Hippocampal formation (tissue), 2 donors: ENCODE measurements around the gene IFIT1B.
"Not testable (repeated sequence)": the region's sequence is repeated elsewhere in the genome, so short reads cannot be mapped to it uniquely, and the experiment has no call there.

Source experiments
- DNase-seq, 2 donors: peaks; one replicate each; lab custom pipeline; 2025; lab: John Stamatoyannopoulos, UW

IFIT1B gene

GRCh38 chr10:89348975-89349374 is 28.9 kb upstream of the IFIT1B start:
- DNase-seq: no peak

DNA sequence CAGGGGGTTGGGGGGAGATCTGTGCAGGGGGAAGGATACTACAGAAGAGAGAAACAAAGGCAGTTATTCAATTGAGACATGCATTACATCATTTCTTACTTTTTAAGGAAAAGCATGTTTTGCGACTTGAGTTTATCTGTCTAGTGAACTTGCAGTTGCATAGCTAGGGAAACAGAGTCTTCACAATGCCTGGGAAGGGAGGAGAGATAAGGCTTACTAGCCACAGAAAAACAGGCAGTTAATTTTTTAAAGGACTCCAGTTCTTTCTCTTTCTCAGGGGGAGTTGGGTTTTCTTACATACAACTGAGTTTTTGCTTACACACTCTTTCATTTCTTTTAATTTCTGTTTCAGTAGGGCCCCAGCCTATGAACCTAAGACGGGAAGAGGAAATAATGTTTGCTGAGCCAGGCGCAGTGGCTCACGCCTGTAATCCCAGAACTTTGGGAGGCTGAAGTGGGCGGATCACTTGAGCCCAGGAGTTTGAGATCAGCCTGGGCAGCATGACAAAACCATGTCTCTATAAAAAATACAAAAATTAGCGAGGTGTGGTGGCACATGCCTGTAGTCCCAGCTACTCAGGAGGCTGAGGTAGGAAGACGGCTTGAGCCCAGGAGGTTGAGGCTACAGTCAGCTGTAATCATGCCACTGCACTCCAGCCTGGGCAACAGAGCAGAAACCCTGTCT is 27.1 kb upstream of the IFIT1B start:
- DNase-seq: not testable (repeated sequence)

DNA sequence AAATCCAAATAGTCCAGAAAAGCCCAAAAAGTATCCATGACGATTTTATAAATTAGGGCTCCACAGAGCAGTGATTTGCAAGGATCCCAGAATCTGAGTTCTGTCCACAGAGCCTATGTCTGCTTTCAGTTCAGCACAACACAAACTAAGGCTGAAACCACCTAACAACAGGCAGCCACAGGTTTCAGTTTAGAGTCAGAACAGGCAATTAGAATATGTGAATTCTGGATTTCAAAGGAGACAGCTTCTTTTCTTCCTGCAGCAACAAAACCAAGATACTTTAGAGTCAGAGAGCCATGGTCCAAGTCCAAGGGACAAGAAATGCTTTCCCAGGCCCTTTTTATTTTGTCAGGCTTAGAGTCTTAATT is 26.5 kb upstream of the IFIT1B start:
- DNase-seq: no peak

GRCh38 chr10:89351780-89352597 is 25.9 kb upstream of the IFIT1B start:
- DNase-seq: no peak

- no peak for DNase-seq
These were observed 25.1 kb upstream of the IFIT1B start for GRCh38 chr10:89352802-89353201.

DNA sequence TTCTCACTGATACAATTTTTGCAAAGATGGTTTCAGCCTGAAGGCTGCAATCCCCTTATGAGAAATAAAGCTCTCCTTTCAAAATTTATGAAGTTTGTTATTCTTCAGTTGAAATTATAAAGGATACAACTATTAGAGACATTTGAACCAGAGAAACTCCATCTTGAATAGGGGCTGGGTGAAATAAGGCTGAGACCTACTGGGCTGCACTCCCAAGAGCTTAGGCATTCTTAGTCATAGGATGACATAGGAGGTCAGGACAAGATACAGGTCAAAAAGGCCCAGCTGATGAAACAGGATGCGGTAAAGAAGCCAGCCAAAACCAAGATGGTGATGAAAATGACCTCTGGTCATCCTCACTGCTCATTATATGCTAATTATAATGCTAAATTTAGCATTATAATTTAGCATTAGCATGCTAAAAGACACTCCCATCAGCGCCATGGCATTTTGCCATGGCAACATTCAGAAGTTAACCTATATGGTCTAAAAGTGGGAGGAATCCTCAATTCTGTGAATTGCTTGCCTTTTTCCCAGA is 22.4 kb upstream of the IFIT1B start:
- DNase-seq: no peak

- no peak for DNase-seq
These were observed 20.8 kb upstream of the IFIT1B start for GRCh38 chr10:89357096-89357495.

GRCh38 chr10:89357975-89358374 is 19.9 kb upstream of the IFIT1B start:
- no peak for DNase-seq

DNA sequence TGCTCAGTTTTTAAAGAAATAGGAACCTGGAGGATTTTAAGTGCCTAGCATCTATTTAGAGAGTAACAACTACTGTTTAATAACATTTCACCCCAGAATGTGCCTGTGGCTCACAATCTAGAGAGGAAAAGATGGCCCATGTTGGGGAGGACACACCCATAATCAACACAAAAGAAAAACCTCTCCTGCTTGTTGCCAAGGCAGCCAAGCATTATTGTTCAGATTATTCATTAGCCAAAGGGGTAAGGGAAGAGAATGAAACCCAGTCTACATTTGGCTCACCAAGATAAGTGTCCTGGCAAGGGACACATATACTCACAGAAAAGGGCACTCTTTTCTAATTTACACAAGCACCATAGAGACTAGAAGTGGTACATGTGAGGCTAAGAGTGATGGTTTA is 17.7 kb upstream of the IFIT1B start:
- no peak for DNase-seq

- no peak for DNase-seq
These were observed 14.9 kb upstream of the IFIT1B start for GRCh38 chr10:89362929-89363328.

DNA sequence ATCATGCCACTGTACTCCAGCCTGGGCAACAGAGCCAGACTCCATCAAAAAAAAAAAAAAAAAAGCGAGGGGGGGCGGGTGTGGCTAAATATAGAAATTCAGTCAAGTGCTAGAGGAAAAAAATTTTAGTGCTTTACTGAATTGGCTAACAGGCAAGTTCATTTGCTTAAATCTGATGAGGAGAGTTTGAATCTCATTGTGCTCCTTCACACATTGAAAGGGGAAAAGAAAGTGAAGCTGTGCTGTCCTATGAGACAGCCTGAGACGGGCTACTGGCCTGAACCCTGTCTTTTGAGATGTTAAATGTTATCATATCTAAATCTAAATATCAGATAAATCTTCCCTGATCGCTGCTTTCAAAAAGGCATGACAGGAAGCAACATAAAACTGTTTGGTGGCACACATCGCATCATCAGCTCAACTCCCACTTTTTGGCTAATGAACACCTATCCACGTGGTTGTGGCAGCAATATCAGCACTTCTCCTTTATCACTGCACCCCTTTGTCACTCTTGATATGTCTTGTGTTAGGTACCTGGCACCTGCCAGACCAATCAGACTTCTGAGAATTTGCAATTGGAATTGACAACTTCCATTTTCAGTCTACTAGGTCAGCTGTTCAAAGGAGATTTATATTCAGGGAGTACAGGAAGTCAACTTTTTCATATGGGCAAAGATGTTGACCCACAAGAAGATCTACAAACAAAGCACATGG is 14.0 kb upstream of the IFIT1B start:
- DNase-seq: no peak

DNA sequence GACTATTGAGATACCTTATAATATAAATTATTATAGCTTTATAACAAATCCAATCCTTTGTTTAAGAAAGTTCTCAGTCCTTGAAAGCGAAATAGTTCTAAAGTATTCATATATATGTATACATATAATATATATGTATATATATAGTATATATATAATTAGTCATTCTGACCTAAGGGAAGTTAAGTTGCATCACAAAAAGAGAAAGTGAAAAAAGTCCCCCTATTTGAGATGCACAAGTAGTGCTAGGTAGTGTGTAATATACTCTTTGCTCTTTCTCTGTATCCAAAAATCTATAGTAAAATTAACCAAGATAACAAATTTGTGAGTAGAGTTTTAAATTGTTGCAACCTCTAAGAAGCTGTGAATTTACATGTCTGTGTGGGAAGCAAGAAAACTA is 13.3 kb upstream of the IFIT1B start:
- DNase-seq: no peak

GRCh38 chr10:89367529-89367928 is 10.3 kb upstream of the IFIT1B start:
- DNase-seq: peak in 1 of 2 donors; percentile 56

DNA sequence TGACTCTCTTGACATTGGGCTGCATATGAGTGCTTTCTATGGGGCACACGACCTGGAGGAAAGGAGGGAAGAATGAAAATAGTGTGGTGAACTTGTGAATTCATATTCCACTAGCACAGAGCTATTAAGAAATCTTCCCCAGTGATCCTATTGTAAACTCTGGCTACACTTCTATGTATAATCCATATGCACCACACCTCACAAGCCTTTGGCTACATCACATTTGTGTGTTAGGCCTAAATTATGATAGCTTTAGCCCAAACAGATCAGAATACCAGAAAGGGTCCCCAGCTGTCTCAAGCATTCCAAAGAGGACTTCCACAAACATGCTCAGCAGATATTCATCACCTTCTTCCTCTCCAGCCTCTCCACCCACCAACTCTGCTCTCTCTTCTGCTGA is 9.7 kb upstream of the IFIT1B start:
- DNase-seq: no peak

DNA sequence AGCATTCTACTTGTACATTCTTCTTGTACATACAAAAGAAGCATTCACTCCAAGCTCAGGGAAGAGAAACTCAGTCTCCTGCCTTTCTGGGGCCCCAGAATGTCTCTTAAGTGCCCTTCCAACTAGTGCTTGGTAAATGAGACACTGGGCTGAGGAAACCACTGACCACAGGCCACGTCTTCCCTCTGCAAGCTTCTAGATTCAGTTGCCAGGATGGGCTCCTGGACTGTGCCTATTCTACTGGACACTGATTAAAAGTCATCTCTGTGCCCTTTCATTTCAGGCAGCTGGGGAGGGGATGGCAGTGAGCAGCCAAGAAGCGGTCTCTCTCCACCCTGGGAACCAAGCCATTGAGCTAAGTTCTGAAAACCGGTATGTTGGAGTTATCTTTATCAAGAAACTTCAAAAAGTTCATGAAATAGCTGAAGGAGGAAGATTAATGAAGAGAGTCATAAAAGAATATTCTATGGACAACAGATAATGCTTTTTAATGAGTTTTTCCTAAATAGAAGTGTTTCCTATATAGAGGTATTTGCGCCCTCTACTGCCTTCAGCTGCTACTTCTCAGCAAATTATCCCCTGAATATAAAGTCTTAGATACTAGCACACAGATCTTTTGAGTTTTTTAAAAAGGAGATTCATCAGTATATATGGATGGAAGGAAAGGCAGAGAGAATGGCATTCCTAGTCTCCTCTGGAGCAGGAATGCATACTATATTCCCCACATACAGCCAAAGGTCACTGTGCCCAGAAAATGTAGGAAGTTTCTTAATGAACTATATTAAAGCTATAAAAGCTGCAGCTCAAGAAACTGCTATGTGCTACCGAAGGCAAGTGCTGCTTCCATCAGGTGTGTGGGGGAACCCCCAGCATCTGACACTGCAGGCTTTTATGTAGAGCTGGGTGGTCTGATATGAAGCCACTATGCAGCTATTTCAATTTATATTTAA is 8.4 kb upstream of the IFIT1B start:
- peak; percentile 46 to 80 for DNase-seq

- DNase-seq: no peak
These were observed 6.8 kb upstream of the IFIT1B start for GRCh38 chr10:89371079-89371478.

GRCh38 chr10:89371987-89372386 is 5.9 kb upstream of the IFIT1B start:
- DNase-seq: no peak

DNA sequence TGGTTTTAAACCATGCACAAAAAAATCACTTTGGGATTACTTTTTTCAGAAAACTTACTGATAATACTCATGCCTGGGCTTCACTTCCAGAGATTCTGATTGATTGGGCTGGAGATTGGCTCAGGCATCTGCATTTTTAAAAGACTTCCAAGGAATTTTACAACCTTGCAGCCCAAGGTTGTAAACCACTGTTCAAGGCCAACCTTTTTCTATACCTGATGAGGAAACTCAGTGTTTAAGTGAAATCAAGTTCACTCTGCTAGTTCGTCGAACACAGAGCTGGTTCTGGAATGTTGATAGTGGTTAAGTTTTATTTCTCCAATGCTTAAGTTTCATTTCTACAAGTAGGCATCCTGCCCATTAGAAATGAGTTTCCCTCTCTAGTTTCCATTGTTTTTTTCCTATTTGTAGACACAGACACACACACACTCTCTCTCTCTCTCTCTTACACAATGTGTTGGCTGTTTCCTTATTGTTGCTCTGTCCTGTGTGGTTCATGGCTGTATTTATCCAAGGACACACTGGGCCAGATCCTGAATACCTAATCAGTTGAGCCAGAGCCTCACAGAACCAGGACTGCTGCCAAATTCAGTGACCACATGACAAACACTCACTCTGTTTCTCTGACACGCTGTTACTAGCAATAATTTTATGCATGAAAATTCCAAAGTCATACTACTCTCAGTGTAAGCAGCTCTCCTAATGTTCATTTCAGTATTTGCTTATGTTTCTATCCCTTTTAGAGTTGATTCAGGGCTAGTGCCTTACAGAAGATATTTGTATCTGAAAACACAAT is 3.7 kb upstream of the IFIT1B start:
- peak; percentile 77 to 99 for DNase-seq

- DNase-seq: no peak
These were observed 3.1 kb upstream of the IFIT1B start for GRCh38 chr10:89374713-89375141.

- DNase-seq: no peak
These were observed 1.2 kb downstream of the IFIT1B start for GRCh38 chr10:89379103-89379502.

DNA sequence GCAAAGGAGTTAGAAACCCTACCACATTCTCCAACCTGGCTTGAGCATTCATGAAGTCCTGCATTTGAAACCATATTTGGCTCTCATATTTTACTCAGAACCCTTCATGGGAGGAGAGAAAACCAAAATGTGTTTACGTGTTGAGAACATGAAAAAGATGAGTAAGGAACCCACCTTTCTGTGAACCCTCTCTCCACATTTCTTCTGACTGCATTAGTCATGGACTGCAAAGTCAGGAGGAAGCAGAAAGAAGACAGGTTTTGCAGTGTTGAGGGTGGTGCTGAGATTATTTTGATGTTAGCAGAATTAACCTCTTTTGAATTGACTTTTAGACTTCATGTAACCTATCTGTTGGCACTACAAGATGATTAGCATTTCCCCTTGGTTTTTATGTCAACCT is 4.9 kb downstream of the IFIT1B start:
- DNase-seq: no peak
